ENCODE data around the gene REV1.

Gene REV1

DNA sequence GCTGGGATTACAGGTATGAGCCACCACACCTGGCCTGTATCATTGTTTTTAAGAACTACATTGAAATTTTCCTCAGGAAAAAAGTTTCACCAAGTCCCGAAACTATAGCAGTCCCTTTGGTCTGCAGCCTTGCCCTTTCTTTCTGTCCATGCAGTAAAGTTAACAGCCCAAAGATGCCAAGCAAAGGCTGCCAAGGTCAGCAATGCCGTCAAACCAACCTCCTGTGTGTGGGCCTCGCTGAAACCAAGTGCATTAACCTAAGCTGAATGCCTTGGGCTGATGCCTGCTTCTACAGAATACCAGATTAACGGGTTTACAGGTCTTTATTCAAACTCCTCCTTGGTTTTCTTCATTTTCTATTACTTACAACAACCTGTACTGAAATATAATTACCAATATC is 79.5 kb downstream of the REV1 start:
- in situ Hi-C loops (cut with HindIII; ENCODE audit: low sequenced_read_pairs), result no loop called here
- no peak for DNase-seq (ENCODE audit: low read depth, low spot score)
- TF ChIP-seq, protein P1, sequence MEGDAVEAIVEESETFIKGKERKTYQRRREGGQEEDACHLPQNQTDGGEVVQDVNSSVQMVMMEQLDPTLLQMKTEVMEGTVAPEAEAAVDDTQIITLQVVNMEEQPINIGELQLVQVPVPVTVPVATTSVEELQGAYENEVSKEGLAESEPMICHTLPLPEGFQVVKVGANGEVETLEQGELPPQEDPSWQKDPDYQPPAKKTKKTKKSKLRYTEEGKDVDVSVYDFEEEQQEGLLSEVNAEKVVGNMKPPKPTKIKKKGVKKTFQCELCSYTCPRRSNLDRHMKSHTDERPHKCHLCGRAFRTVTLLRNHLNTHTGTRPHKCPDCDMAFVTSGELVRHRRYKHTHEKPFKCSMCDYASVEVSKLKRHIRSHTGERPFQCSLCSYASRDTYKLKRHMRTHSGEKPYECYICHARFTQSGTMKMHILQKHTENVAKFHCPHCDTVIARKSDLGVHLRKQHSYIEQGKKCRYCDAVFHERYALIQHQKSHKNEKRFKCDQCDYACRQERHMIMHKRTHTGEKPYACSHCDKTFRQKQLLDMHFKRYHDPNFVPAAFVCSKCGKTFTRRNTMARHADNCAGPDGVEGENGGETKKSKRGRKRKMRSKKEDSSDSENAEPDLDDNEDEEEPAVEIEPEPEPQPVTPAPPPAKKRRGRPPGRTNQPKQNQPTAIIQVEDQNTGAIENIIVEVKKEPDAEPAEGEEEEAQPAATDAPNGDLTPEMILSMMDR (IDR thresholded peaks at IDR 0.05; ENCODE audit: low read depth, low read length), result no peak

DNA sequence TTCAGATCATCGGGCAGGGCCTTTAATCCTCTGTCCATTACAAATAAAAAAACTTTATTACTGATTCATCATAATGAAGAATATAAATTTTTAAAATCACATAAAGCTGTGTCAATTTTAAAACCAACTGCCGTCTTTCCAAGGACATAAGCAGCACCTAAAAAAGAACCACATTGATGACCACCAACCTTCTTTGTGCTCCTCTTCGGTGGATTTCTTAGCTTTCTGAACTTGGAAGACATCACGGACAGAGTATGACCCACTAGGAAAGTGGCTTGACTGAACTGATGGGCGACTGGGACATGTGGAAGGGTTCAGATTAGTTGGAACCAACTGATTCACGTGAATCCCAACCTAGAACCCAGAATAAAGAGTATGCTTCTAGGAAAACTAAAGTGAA is 83.7 kb downstream of the REV1 start:
- in situ Hi-C loops (cut with HindIII; ENCODE audit: low sequenced_read_pairs), result no loop called here
- TF ChIP-seq, protein P1 (IDR thresholded peaks at IDR 0.05; ENCODE audit: low read depth, low read length), result no peak
- DNase-seq (ENCODE audit: low read depth, low spot score), result no peak
- no peak overlapping the region for H3K4me3 ChIP-seq (ENCODE audit: low read depth, low read length)

More for the DNA sequence above, 79.5 kb downstream of the REV1 start:
- H3K4me3 ChIP-seq (ENCODE audit: low read depth, low read length), result no peak overlapping the region

DNA sequence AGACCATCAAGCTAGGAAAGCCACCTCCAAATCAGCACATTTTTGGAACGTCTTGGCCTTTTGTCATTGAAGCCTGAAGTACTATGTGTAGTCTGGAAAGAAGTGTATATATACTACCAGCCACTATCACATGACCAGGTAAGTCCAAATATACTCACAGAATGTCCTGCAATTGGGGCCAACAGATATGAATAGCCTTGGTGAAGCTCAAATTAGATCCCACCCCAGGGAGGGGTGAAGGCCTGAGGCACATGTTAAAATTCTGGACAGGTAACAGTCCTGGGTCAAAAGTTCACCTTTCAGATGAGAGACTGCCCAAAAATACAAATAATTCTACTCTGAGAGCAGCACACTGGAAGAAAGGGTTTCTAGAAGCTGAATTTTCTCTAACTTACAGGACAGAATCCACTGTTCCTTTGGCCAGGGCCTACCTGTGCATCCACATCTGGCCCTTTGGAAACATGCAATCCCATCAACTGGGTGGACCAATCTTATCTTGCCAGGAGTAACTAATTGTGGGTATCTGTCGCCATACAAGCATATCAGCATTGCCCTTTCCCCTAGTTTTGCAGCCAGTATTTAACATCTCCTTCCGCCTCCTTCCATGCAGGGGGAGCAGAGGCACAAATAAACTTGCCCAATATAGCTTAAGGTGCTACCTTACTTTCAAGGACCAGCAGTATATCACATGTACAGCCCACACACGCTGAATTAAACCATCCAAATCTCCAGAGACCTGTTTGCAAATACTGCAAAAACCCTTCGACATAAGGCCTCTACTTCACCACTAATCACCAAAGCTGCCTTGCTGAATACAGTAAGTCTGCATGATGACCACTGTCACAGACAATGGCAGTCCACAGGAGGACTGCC is 84.8 kb downstream of the REV1 start:
- DNase-seq (ENCODE audit: low read depth, low spot score), result no peak
- TF ChIP-seq, protein P1 (IDR thresholded peaks at IDR 0.05; ENCODE audit: low read depth, low read length), result no peak
- in situ Hi-C loops (cut with HindIII; ENCODE audit: low sequenced_read_pairs), result no loop called here
- no peak overlapping the region for H3K4me3 ChIP-seq (ENCODE audit: low read depth, low read length)

DNA sequence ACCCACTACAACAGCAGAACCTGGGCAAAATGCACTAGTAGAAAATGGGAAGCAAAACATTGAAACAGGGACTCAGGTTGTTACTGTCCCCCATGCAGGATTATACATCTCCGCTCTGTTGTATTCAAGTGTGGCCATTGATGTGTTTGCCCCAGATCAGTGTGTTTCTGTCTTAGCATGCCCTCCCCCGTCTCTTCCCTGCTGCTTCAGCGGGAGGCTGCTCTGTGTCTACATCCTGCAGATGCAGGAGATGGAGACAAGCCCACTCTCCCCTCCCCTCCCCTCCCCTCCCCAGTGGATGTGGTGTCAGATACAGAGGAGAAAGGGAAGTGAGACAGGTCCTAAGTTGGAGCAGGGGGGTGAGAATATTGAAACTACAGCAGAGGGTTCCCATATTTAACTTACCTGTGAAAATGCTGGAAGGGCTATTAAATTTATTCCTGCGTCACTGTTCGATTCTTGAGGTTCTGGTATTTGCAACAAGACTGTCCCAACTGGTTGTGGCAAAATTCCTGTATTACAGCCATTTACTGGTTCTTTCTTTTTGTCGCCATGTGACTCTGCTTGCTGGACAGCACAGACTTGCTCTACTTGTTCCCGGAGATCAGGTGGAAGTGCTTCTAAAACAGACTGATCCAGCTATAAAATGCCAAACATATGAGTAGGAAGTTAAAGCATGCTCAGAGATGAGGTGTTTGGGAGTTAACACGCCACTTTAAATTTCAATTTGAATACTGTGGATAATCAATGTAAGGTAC is 85.6 kb downstream of the REV1 start:
- H3K4me3 ChIP-seq (ENCODE audit: low read depth, low read length), result no peak overlapping the region
- TF ChIP-seq, protein P1 (IDR thresholded peaks at IDR 0.05; ENCODE audit: low read depth, low read length), result no peak
- in situ Hi-C loops (cut with HindIII; ENCODE audit: low sequenced_read_pairs), result no loop called here
- DNase-seq (ENCODE audit: low read depth, low spot score), result no peak

DNA sequence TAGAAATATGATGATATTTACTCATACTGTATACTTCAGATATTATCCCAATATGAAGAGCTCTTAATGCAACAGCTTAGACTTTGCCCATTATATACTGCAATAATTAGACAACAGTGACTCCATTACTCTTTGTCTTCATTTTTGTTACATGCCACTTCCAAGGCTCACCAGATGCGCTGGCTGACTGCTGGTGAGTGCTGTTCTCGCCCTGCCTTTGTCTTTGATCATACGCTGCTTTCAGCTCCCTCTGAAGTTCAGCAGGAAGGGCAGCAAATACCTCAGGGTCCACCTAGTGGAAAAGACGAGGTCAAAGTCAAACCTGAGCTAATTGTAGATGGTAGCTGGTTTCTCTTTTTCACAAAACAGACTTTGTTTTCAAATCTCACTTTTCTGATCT is 86.3 kb downstream of the REV1 start:
- in situ Hi-C loops (cut with HindIII; ENCODE audit: low sequenced_read_pairs), result no loop called here
- DNase-seq (ENCODE audit: low read depth, low spot score), result no peak
- TF ChIP-seq, protein P1 (IDR thresholded peaks at IDR 0.05; ENCODE audit: low read depth, low read length), result no peak
- no peak overlapping the region for H3K4me3 ChIP-seq (ENCODE audit: low read depth, low read length)

DNA sequence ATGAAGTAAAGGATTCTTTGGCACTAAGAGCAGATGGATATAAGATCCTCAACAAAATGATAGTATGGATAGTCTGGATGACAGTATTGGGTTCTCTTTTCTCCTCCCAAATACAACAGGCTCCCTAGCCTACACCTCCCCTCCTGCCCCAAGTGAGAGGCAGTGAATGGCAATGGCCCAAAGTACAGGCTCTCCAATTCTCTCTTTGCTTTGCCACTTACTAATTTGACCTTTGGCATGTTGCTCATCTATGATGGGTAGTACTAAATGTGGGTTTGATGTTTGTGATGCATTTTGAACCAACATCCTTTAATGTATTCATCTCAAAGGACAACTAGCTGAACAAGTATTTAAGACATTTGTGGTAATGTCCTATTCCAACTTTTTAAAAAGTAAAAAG is 86.7 kb downstream of the REV1 start:
- in situ Hi-C loops (cut with HindIII; ENCODE audit: low sequenced_read_pairs), result no loop called here
- TF ChIP-seq, protein P1 (IDR thresholded peaks at IDR 0.05; ENCODE audit: low read depth, low read length), result no peak
- no peak overlapping the region for H3K4me3 ChIP-seq (ENCODE audit: low read depth, low read length)
- no peak for DNase-seq (ENCODE audit: low read depth, low spot score)
